Measurements from ENCODE around the gene ZBTB46. TPM values are rescaled to one million over a fixed set of nuclear protein-coding genes. Genes with fewer than 3 reads are reported as not detected.

The ZBTB46 gene
- total RNA-seq, 1 donor from 2014 or later: 42.1 TPM

DNA sequence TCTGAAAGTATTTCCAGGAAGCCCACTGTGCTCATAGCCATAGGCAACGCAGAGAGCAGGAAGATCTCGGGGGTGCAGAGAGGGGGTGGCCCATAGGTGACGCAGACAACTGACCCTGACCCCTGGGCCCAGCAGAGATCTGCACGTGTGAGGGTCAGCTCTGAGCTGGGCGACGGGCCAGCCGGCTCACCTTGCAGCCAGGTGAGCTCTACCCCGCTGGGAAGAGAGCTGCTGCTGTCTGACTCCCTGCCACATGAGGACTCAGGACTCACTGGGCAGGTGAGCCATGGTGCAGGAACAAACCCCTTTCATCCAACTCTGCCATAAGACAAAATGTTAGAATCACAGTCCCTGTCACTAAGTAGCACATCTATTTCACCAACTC, 19.6 kb downstream of the ZBTB46 start:
- Mint-ChIP-seq H3K4me3 (ENCODE audit: unreplicated experiment) (no peak overlapping the region), H3K36me3 (ENCODE audit: low read depth, unreplicated experiment) (peaks cover 18% of the 10 kb centered on the region), H3K4me1 (ENCODE audit: unreplicated experiment) (peaks cover 11% of the 10 kb centered on the region), H3K27ac (ENCODE audit: unreplicated experiment) (no peak overlapping the region), H3K27me3 (ENCODE audit: unreplicated experiment) (no peaks in the 10 kb centered on the region), H3K9me3 (ENCODE audit: unreplicated experiment) (no peaks in the 10 kb centered on the region)
- no peak for DNase-seq (ENCODE audit: low spot score)
- TF ChIP-seq, protein P1, sequence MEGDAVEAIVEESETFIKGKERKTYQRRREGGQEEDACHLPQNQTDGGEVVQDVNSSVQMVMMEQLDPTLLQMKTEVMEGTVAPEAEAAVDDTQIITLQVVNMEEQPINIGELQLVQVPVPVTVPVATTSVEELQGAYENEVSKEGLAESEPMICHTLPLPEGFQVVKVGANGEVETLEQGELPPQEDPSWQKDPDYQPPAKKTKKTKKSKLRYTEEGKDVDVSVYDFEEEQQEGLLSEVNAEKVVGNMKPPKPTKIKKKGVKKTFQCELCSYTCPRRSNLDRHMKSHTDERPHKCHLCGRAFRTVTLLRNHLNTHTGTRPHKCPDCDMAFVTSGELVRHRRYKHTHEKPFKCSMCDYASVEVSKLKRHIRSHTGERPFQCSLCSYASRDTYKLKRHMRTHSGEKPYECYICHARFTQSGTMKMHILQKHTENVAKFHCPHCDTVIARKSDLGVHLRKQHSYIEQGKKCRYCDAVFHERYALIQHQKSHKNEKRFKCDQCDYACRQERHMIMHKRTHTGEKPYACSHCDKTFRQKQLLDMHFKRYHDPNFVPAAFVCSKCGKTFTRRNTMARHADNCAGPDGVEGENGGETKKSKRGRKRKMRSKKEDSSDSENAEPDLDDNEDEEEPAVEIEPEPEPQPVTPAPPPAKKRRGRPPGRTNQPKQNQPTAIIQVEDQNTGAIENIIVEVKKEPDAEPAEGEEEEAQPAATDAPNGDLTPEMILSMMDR (IDR thresholded peaks at IDR 0.05; ENCODE audit: unreplicated experiment): no peak

GRCh38 chr20:63810730-63811490, 20.2 kb downstream of the ZBTB46 start:
- no peak overlapping the region for H3K4me3 Mint-ChIP-seq (ENCODE audit: unreplicated experiment)
- no peaks in the 10 kb centered on the region for H3K9me3 Mint-ChIP-seq (ENCODE audit: unreplicated experiment)
- no peaks in the 10 kb centered on the region for H3K27me3 Mint-ChIP-seq (ENCODE audit: unreplicated experiment)
- no peak overlapping the region for H3K27ac Mint-ChIP-seq (ENCODE audit: unreplicated experiment)
- peaks cover 11% of the 10 kb centered on the region for H3K4me1 Mint-ChIP-seq (ENCODE audit: unreplicated experiment)
- no peak for DNase-seq (ENCODE audit: low spot score)
- TF ChIP-seq, protein P1 (IDR thresholded peaks at IDR 0.05; ENCODE audit: unreplicated experiment): no peak
- H3K36me3 Mint-ChIP-seq (ENCODE audit: low read depth, unreplicated experiment): peaks cover 18% of the 10 kb centered on the region

DNA sequence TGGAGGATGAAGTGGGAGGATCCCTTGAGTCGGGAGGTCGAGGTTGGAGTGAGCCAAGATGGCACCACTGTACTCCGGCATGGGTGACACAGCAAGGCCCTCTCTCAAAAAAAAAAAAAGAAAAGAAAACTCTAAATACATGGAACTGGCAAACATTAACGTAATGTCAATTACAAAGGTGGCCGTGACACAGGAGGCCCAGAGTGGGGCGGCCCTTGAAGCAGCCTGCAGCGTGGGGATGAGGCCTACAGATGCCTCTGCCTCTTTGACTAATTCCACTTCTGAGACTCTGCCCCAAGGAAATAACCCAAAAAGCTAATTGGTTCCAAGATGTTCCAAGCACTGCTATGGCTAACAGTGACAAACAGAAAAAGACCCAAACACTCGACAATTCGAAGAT, 21.2 kb downstream of the ZBTB46 start:
- peaks cover 8% of the 10 kb centered on the region for H3K36me3 Mint-ChIP-seq (ENCODE audit: low read depth, unreplicated experiment)
- no peak overlapping the region for H3K27ac Mint-ChIP-seq (ENCODE audit: unreplicated experiment)

GRCh38 chr20:63808964-63809674, 21.9 kb downstream of the ZBTB46 start:
- H3K4me3 Mint-ChIP-seq (ENCODE audit: unreplicated experiment): no peak overlapping the region
- H3K27ac Mint-ChIP-seq (ENCODE audit: unreplicated experiment): no peak overlapping the region
- H3K4me1 Mint-ChIP-seq (ENCODE audit: unreplicated experiment): peaks cover 11% of the 10 kb centered on the region
- DNase-seq (ENCODE audit: low spot score): no peak
- TF ChIP-seq, protein P1 (IDR thresholded peaks at IDR 0.05; ENCODE audit: unreplicated experiment): no peak
- no peaks in the 10 kb centered on the region for H3K9me3 Mint-ChIP-seq (ENCODE audit: unreplicated experiment)
- no peaks in the 10 kb centered on the region for H3K27me3 Mint-ChIP-seq (ENCODE audit: unreplicated experiment)
- H3K36me3 Mint-ChIP-seq (ENCODE audit: low read depth, unreplicated experiment): peaks cover 4% of the 10 kb centered on the region

More for the DNA sequence above, 21.2 kb downstream of the ZBTB46 start:
- no peaks in the 10 kb centered on the region for H3K27me3 Mint-ChIP-seq (ENCODE audit: unreplicated experiment)
- no peak for DNase-seq (ENCODE audit: low spot score)
- no peaks in the 10 kb centered on the region for H3K9me3 Mint-ChIP-seq (ENCODE audit: unreplicated experiment)
- TF ChIP-seq, protein P1 (IDR thresholded peaks at IDR 0.05; ENCODE audit: unreplicated experiment): no peak
- no peak overlapping the region for H3K4me3 Mint-ChIP-seq (ENCODE audit: unreplicated experiment)
- H3K4me1 Mint-ChIP-seq (ENCODE audit: unreplicated experiment): peaks cover 11% of the 10 kb centered on the region

Measured in endothelial cell (in vitro differentiated cells).